IPS DF 6.9 (cell line): ENCODE data around the gene DCDC2C.
"Not testable (repeated sequence)": the region's sequence is repeated elsewhere in the genome, so short reads cannot be mapped to it uniquely, and the experiment has no call there.

Source experiments
- DNase-seq: peaks from one replicate; pipeline ENCODE4 v3.0.0-alpha.2; 2013; ENCODE audit warnings: low read depth, low spot score
- H3K27ac ChIP-seq: one replicate; pipeline ENCODE4 v1.5.1; 2013; ENCODE audit warnings: low read length, control low read depth
- H3K27me3 ChIP-seq: 2 replicates; pipeline ENCODE4 v1.6.1; 2013; ENCODE audit warnings: mild to moderate bottlenecking, low read length; ENCODE audit not compliant: control insufficient read depth, insufficient read depth
- H3K36me3 ChIP-seq: 2 replicates; pipeline ENCODE4 v1.6.1; 2013; ENCODE audit warnings: low read length; ENCODE audit not compliant: control insufficient read depth, insufficient read depth
- H3K4me1 ChIP-seq: 2 replicates; pipeline ENCODE4 v1.6.1; 2013; ENCODE audit warnings: low read length; ENCODE audit not compliant: control insufficient read depth, insufficient read depth
- H3K4me3 ChIP-seq: 2 replicates; pipeline ENCODE4 v1.5.1; 2013; ENCODE audit warnings: mild to moderate bottlenecking, low read length
- H3K9me3 ChIP-seq: 2 replicates; pipeline ENCODE4 v1.6.1; 2013; ENCODE audit warnings: low read length, inconsistent platforms; ENCODE audit not compliant: control insufficient read depth, insufficient read depth
- WGBS: extraction: QIAGEN DNeasy Blood & Tissue Kit; methylation state at CpG from one replicate; pipeline ENCODE4 v1.1.7; 2013; ENCODE audit warnings: mixed read lengths, missing lambda C conversion rate; ENCODE audit not compliant: insufficient read length, insufficient coverage; 5-methylcytosine and 5-hydroxymethylcytosine counted together

The DCDC2C gene

GRCh38 chr2:3785890-3786273, 82.5 kb downstream of the DCDC2C start:
- Histone ChIP-seq H3K36me3 (no peaks in the 10 kb centered on the region), H3K27me3 (no peaks in the 10 kb centered on the region), H3K4me1 (peaks cover 2% of the 10 kb centered on the region), H3K9me3 (no peaks in the 10 kb centered on the region), H3K4me3 (no peak overlapping the region), H3K27ac (no peak overlapping the region)
- DNase-seq, result no peak
- no CpG with 5 or more reads among the region's 10 CpGs for WGBS

- H3K36me3 ChIP-seq, result no peaks in the 10 kb centered on the region
- no peaks in the 10 kb centered on the region for H3K9me3 ChIP-seq
- no peak overlapping the region for H3K27ac ChIP-seq
- DNase-seq, result no peak
- H3K27me3 ChIP-seq, result no peaks in the 10 kb centered on the region
- H3K4me1 ChIP-seq, result peaks cover 2% of the 10 kb centered on the region
- H3K4me3 ChIP-seq, result no peak overlapping the region
Measured at GRCh38 chr2:3787768-3788167, 84.4 kb downstream of the DCDC2C start.

GRCh38 chr2:3789256-3789655, 85.9 kb downstream of the DCDC2C start:
- Histone ChIP-seq H3K9me3 (no peaks in the 10 kb centered on the region), H3K27ac (no peak overlapping the region), H3K27me3 (no peaks in the 10 kb centered on the region), H3K4me3 (no peak overlapping the region), H3K36me3 (no peaks in the 10 kb centered on the region), H3K4me1 (peaks cover 2% of the 10 kb centered on the region)
- no peak for DNase-seq
- no CpG with 5 or more reads among the region's 1 CpG for WGBS

GRCh38 chr2:3793249-3793648, 89.9 kb downstream of the DCDC2C start:
- DNase-seq, result no peak
- H3K4me3 ChIP-seq, result no peak overlapping the region
- no peaks in the 10 kb centered on the region for H3K4me1 ChIP-seq
- H3K9me3 ChIP-seq, result no peaks in the 10 kb centered on the region
- no peak overlapping the region for H3K27ac ChIP-seq
- H3K36me3 ChIP-seq, result no peaks in the 10 kb centered on the region
- H3K27me3 ChIP-seq, result no peaks in the 10 kb centered on the region
- WGBS, result no CpG with 5 or more reads among the region's 5 CpGs

GRCh38 chr2:3801506-3801905, 98.1 kb downstream of the DCDC2C start:
- no peaks in the 10 kb centered on the region for H3K36me3 ChIP-seq
- WGBS, result no CpG with 5 or more reads among the region's 4 CpGs
- no peak overlapping the region for H3K27ac ChIP-seq
- no peak for DNase-seq
- H3K4me3 ChIP-seq, result no peak overlapping the region
- H3K9me3 ChIP-seq, result no peaks in the 10 kb centered on the region; the same call in 1 of the 2 replicates
- H3K4me1 ChIP-seq, result no peaks in the 10 kb centered on the region
- H3K27me3 ChIP-seq, result no peaks in the 10 kb centered on the region

- H3K4me1 ChIP-seq, result no peaks in the 10 kb centered on the region
- WGBS, result 100% methylated on average over 4 of the region's 15 CpGs
- no peaks in the 10 kb centered on the region; the same call in 1 of the 2 replicates for H3K9me3 ChIP-seq
- H3K27ac ChIP-seq, result no peak overlapping the region
- DNase-seq, result peak; percentile 45
- H3K27me3 ChIP-seq, result no peaks in the 10 kb centered on the region
- no peaks in the 10 kb centered on the region for H3K36me3 ChIP-seq
- no peak overlapping the region for H3K4me3 ChIP-seq
Measured at GRCh38 chr2:3805201-3805939, 102.0 kb downstream of the DCDC2C start.

- no peak overlapping the region for H3K27ac ChIP-seq
- DNase-seq, result no peak
- no CpG with 5 or more reads among the region's 10 CpGs for WGBS
- H3K4me1 ChIP-seq, result no peaks in the 10 kb centered on the region
- H3K36me3 ChIP-seq, result no peaks in the 10 kb centered on the region
- no peaks in the 10 kb centered on the region for H3K27me3 ChIP-seq
- no peaks in the 10 kb centered on the region; the same call in 1 of the 2 replicates for H3K9me3 ChIP-seq
- no peak overlapping the region for H3K4me3 ChIP-seq
Measured at GRCh38 chr2:3806168-3806567, 102.8 kb downstream of the DCDC2C start.

GRCh38 chr2:3806730-3807129, 103.4 kb downstream of the DCDC2C start:
- no peaks in the 10 kb centered on the region; the same call in 1 of the 2 replicates for H3K9me3 ChIP-seq
- no peaks in the 10 kb centered on the region for H3K27me3 ChIP-seq
- no CpG with 5 or more reads among the region's 7 CpGs for WGBS
- H3K36me3 ChIP-seq, result no peaks in the 10 kb centered on the region
- no peak for DNase-seq
- H3K4me3 ChIP-seq, result no peak overlapping the region
- H3K27ac ChIP-seq, result no peak overlapping the region
- no peaks in the 10 kb centered on the region for H3K4me1 ChIP-seq

- Histone ChIP-seq H3K9me3 (no peaks in the 10 kb centered on the region), H3K36me3 (no peaks in the 10 kb centered on the region), H3K27me3 (no peaks in the 10 kb centered on the region), H3K4me1 (no peaks in the 10 kb centered on the region), H3K27ac (no peak overlapping the region), H3K4me3 (no peak overlapping the region)
- no peak for DNase-seq
- no CpG with 5 or more reads among the region's 3 CpGs for WGBS
Measured at GRCh38 chr2:3807853-3808252, 104.5 kb downstream of the DCDC2C start.

GRCh38 chr2:3814706-3815245, 111.4 kb downstream of the DCDC2C start:
- Histone ChIP-seq H3K27me3 (no peaks in the 10 kb centered on the region), H3K27ac (no peak overlapping the region), H3K9me3 (no peaks in the 10 kb centered on the region; the same call in 1 of the 2 replicates), H3K4me1 (0 out of 2 replicates have a peak, but pooled peaks cover 1% of the 10 kb centered on the region), H3K36me3 (no peaks in the 10 kb centered on the region), H3K4me3 (no peak overlapping the region)
- DNase-seq, result no peak
- no CpG with 5 or more reads among the region's 7 CpGs for WGBS

- WGBS, result no CpG with 5 or more reads among the region's 2 CpGs
- H3K27ac ChIP-seq, H3K9me3 ChIP-seq, H3K4me3 ChIP-seq, H3K4me1 ChIP-seq, H3K27me3 ChIP-seq, H3K36me3 ChIP-seq, DNase-seq: not testable (repeated sequence)
Measured at GRCh38 chr2:3817144-3817543, 113.8 kb downstream of the DCDC2C start.
